ACC112 (cell line): Measurements from ENCODE around the gene SSTR3.

ENCODE experiments used
- H2AFZ ChIP-seq: fragments of 200-600 bp; sonication (generic); one replicate; pipeline ENCODE4 v1.6.0; 2017; ENCODE audit warnings: antibody characterized with exemption, low read length; ENCODE audit not compliant: unreplicated experiment
- H3K27ac ChIP-seq: fragments of 200-600 bp; sonication (generic); 2 replicates; pipeline ENCODE4 v1.5.1; 2014; ENCODE audit warnings: low read depth, mild to moderate bottlenecking, antibody characterized with exemption, low read length, moderate library complexity
- H3K27me3 ChIP-seq: fragments of 200-600 bp; sonication (generic); 2 replicates; pipeline ENCODE4 v1.6.1; 2014; ENCODE audit warnings: mild to moderate bottlenecking, antibody characterized with exemption, low read length, moderate library complexity, mixed read lengths; ENCODE audit not compliant: insufficient read depth
- H3K36me3 ChIP-seq: fragments of 200-600 bp; sonication (generic); 2 replicates; pipeline ENCODE4 v1.6.1; 2016; ENCODE audit warnings: mild to moderate bottlenecking, antibody characterized with exemption, low read length, moderate library complexity, mixed read lengths; ENCODE audit not compliant: insufficient read depth
- H3K4me1 ChIP-seq: fragments of 200-600 bp; sonication (generic); one replicate; pipeline ENCODE4 v1.6.1; 2016; ENCODE audit warnings: low read length, mixed read lengths; ENCODE audit not compliant: insufficient read depth, unreplicated experiment, control insufficient read depth
- H3K4me3 ChIP-seq: fragments of 200-600 bp; sonication (generic); 2 replicates; pipeline ENCODE4 v1.5.1; 2014; ENCODE audit warnings: mild to moderate bottlenecking, low read depth, low read length
- H3K79me2 ChIP-seq: fragments of 200-600 bp; sonication (generic); one replicate; pipeline ENCODE4 v1.6.0; 2016; ENCODE audit warnings: low read length; ENCODE audit not compliant: control insufficient read depth, unreplicated experiment, insufficient read depth

The SSTR3 gene

DNA sequence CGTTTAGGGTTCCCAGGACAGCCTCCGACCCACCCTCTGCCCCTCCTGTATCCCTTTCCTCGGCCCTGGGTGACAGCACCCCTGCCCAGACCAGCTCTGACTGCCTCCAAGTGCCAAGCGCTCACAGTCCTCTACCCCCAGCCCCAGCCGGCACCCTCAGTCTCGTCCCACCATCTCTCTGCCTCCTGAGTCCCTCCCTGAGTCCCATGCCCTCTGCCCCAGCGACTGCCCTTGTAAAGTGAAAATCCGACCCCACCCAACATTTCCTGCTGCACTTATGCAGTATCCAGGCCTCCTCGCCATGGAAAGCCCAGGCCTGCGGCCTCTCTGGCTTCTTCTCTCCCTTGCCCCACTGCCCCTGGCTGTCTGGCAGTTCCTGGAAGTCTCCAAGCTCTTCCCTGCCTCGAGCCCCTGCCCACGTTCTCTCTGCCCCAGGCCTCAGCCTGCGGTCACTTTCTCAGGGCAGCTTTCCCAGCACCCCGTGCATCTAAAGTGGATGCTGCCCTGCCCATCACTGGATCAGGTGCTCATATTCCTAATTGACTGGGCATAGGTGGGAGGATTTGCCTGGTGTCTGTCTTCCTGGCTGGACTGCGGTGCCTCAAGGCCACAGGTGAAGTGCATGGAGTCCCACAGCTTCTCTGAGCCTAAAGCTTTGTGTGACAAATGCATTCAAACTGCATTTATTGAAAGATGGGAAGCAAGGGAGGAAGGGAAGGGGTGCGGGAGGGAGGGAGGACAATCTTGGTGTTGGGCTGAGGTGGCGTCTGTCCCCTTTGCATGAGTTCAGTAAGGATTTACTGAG, 44.9 kb downstream of the SSTR3 start:
- H3K4me3 ChIP-seq = no peak overlapping the region
- no peaks in the 10 kb centered on the region for H3K27me3 ChIP-seq
- H3K79me2 ChIP-seq = no peaks in the 10 kb centered on the region
- H2AFZ ChIP-seq = no peak overlapping the region
- H3K27ac ChIP-seq = no peak overlapping the region
- no peaks in the 10 kb centered on the region for H3K36me3 ChIP-seq
- H3K4me1 ChIP-seq = no peaks in the 10 kb centered on the region

DNA sequence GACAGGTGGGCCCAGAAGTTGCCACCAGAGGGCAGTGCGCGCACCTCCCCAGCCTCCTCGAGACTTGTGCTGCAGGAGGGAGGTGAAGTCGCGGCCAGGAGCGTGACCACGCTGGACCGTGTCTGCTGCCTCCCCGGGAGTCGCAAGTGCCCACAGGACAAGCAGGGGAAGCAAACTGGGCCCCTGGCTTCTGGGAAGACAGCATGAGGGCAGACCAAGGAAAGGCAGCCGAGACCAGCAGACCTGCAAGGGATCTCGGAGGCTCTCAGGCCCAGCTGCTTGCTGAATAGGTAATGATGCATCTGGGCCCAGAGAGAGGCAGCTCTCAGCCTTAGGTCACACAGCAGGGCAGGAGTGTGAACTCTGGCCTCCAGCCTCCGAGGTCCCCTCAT, 45.6 kb downstream of the SSTR3 start:
- no peak overlapping the region for H2AFZ ChIP-seq
- no peak overlapping the region for H3K4me3 ChIP-seq
- H3K27ac ChIP-seq = no peak overlapping the region
- H3K27me3 ChIP-seq = no peaks in the 10 kb centered on the region
- no peaks in the 10 kb centered on the region for H3K4me1 ChIP-seq
- H3K79me2 ChIP-seq = no peaks in the 10 kb centered on the region
- H3K36me3 ChIP-seq = no peaks in the 10 kb centered on the region

DNA sequence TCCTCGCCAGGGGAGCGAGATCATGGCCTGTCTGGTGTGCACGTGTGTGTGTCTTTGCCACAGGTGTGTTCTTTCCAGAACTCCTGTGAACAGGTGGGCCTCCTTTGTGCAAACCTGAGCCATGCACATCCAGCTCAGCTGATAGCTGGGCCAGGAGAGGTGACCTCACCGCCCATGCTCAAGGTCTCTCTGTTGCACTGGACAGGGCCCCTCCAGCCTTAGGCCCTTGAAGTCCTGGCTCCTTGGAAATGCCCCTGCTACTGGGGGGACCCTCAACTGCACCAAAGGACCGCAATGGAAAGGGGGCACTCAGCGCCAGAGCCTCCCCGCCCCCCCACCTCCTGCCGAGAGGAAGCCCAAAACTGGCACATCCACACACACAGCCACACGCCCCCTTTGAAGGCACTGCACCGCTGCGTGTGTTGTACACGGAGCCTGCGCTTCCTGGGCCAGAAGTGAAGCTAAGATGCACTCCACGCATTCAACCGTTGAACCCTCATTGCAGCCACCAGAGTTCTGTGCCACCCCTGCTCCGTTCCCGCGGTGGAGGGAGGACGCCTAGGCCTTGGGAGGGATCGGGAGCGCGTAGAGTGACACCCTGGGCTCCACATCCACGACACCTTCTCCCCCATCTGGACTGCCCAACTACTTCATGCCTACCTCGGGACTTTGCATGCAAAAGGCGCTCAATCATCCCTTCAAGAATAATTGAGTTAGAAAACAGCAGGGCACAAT, 46.2 kb downstream of the SSTR3 start:
- Histone ChIP-seq H2AFZ (no peak overlapping the region), H3K27me3 (no peaks in the 10 kb centered on the region), H3K79me2 (no peaks in the 10 kb centered on the region), H3K4me3 (no peak overlapping the region), H3K27ac (no peak overlapping the region), H3K4me1 (no peaks in the 10 kb centered on the region), H3K36me3 (no peaks in the 10 kb centered on the region)

DNA sequence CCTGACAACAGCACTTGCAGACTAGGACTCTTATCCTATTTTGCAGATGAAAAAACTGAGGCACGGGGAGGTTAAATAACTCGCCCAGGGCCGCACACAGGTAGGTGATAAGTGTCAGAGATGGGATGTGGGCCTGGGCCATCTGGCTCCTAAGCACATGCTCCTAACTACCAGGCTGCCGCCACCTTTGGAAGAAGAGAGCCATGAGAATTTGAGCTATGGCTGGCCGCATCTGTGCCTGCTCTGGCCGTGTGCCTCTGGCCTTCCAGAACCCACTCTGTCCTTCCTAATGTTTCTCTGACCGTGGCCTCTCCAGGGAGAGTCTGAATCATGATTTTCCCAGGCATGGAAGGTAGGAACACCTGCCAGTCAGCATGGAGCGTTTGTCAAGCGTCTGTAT, 47.2 kb downstream of the SSTR3 start:
- H3K79me2 ChIP-seq = no peaks in the 10 kb centered on the region
- no peaks in the 10 kb centered on the region for H3K4me1 ChIP-seq
- H3K36me3 ChIP-seq = no peaks in the 10 kb centered on the region
- no peak overlapping the region for H3K27ac ChIP-seq
- H2AFZ ChIP-seq = no peak overlapping the region
- H3K27me3 ChIP-seq = no peaks in the 10 kb centered on the region
- H3K4me3 ChIP-seq = no peak overlapping the region

DNA sequence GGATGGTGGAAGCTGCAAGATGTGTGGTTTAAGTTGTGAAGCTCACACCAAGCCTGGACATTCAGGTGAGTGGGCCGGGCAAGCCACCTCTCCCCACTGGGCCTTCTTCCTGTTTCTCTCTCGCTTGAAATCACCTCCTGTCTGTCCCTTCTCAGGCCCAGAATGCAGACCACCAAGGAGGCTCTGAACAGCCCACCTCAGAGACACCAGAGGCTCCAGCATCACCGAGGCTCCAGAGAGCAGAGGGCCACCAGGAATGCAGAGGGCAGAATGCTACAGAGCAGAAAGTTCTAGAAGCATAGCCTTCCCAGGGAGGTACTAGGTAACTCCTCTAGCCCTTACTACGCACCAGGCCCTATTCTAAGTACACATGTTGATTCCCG, 47.8 kb downstream of the SSTR3 start:
- no peaks in the 10 kb centered on the region for H3K27me3 ChIP-seq
- H2AFZ ChIP-seq = no peak overlapping the region
- H3K27ac ChIP-seq = no peak overlapping the region
- no peaks in the 10 kb centered on the region for H3K79me2 ChIP-seq
- no peaks in the 10 kb centered on the region for H3K36me3 ChIP-seq
- H3K4me3 ChIP-seq = no peak overlapping the region
- no peaks in the 10 kb centered on the region for H3K4me1 ChIP-seq

DNA sequence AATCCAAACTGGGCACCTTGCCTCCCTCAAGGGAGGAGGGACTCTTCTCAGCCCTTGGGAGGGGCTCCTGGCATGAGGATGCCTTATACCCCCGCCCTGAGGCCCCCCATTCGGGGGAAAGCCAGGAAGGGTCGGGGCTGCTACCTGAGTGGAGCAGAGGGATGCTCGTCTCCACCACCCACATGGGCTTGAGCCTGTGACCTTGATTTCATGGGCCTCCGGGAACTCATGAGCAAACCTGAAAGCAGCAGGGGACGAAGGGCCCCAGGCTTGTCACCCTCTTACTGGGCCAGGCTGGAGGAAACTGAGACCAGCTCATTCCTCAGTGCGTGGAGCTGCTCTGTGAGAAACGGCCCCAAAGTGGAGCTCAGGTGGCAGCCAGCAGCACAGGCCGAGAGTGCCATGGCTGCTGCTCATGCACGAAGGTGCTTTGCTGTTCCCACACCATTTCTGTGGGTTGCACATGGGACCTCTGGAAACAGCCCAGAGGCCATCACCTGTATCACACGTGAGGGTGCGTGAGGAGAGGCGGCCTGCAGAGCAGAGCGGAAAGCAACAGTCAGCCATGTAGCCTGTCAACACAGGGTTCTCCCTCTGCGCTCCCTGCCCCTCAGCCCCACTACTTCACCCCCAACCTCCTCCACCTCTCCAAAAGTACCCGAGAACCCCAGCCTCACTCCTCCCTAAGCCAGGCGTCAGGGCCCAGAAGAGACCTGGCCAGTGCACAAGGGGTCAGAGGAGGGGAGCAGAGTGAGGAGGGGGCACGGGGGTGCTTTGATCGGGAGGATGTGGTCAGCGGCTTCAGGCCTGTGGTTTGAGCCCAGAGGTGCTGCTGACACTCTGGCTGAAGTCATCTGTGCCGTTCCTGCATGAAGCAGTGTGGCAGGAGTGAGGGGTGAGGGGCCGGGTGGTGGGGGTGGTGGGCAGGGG, 48.4 kb downstream of the SSTR3 start:
- no peaks in the 10 kb centered on the region for H3K27me3 ChIP-seq
- H3K27ac ChIP-seq = no peak overlapping the region
- H3K36me3 ChIP-seq = no peaks in the 10 kb centered on the region
- H2AFZ ChIP-seq = no peak overlapping the region
- H3K4me1 ChIP-seq = no peaks in the 10 kb centered on the region
- H3K79me2 ChIP-seq = no peaks in the 10 kb centered on the region
- no peak overlapping the region for H3K4me3 ChIP-seq

DNA sequence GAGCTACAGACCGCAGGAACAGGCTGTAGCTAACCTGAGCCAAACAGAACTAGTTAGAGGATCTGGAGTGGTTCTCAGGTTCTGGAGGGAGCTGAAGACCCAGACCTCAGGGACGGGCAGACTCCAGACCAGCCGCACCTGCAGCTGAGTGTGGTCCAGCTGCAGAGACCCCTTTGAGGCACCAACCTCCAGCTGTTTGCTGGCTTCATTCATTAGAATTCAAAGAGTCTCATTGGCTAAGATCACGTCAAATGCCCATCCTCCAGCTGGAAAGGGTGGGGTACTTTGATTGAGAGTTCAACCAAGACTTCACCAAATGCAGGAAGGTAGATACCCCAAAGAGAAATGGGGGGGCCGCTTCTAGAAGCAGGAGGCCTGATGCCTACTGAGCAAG, 49.2 kb downstream of the SSTR3 start:
- Histone ChIP-seq H3K4me1 (no peaks in the 10 kb centered on the region), H3K4me3 (no peak overlapping the region)

DNA sequence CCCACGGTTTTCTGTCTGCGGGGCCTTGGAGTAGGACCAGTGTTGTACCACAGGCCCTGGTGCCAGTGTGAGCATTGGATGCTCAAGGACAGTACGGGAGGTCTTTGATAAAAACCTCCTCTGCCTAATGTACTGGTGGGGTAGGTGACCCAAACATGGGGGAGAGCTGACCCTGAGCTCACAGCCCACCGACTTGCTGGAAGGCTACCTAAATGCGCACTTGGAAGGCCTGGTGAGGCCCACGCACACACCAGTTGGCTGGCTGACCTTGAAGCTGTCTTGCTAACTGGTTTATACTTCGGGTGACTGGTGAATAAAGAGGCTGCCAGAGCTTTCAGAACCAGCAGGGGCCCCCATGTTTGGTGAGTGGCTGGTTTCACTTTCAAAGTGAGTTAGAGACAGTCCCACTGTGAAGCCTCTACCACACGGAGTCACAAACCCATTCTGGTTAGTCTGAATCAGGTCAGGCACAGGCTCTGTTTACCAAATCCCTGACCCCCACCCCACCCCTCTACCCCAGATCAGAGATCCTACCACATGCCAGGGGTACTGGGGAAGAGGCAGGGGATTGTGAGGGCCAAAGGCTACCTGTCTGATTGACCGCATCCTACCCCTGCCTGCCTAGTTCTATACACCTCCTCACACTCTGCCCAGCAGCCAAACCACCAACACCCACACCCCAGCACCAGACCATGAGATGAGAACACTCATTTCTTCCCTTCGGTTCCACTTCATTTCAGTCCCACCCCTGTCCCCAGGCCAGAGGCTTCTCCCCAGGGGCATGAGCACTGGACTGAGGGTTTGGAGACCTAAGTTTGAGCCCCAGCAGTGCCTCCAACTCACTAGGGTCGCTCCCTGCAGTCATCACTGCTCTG, 49.8 kb downstream of the SSTR3 start:
- H3K27ac ChIP-seq = no peak overlapping the region
- no peaks in the 10 kb centered on the region for H3K4me1 ChIP-seq
- no peak overlapping the region for H2AFZ ChIP-seq

More for the DNA sequence above, 49.2 kb downstream of the SSTR3 start:
- Histone ChIP-seq H2AFZ (no peak overlapping the region), H3K27ac (no peak overlapping the region), H3K27me3 (no peaks in the 10 kb centered on the region), H3K36me3 (no peaks in the 10 kb centered on the region), H3K79me2 (no peaks in the 10 kb centered on the region)

DNA sequence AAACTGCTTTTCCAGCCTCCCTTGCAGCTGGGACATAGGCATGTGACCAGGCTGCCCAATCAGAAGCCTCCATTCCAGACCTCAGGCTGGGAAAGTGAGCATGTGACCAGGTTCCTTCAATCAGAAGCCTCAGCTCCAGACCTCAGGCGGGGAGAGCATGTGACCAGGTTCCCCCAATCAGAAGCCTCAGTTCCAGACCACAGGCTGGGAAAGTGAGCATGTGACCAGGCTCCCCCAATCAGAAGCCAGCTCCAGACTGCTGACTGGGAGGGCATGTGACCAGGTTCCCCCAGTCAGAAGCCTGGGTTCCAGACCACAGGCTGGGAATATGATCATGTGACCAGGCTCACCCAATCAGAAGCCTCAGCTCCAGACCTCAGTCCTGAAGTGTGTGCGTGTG, 50.8 kb downstream of the SSTR3 start:
- no peaks in the 10 kb centered on the region for H3K4me1 ChIP-seq
- no peak overlapping the region for H3K4me3 ChIP-seq
- no peak overlapping the region for H2AFZ ChIP-seq
- H3K27ac ChIP-seq = no peak overlapping the region
- H3K36me3 ChIP-seq = no peaks in the 10 kb centered on the region
- H3K27me3 ChIP-seq = no peaks in the 10 kb centered on the region
- no peaks in the 10 kb centered on the region for H3K79me2 ChIP-seq

More for the DNA sequence above, 49.8 kb downstream of the SSTR3 start:
- Histone ChIP-seq H3K79me2 (no peaks in the 10 kb centered on the region), H3K27me3 (no peaks in the 10 kb centered on the region), H3K36me3 (no peaks in the 10 kb centered on the region), H3K4me3 (no peak overlapping the region)

DNA sequence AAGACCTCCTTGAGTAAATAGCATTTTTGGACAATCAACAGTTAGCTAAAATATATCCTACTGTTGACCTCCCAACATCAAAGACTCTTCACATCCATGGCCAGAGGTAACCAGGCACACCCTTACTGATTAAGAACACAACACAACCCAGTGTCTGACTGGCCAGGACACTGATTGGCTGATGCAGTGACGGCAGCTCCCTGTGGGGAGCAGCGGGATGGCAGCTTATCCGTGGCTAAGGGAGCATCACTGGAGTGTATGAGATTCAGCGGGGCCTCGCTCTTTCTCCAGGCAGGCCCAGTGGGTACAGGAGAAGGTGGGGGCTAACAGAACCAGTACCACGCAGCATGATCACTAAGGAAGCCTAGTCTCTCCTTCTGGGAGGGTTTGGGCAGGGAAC, 52.2 kb downstream of the SSTR3 start:
- no peak overlapping the region for H3K27ac ChIP-seq
- H3K27me3 ChIP-seq = no peaks in the 10 kb centered on the region
- H3K36me3 ChIP-seq = no peaks in the 10 kb centered on the region
- H3K79me2 ChIP-seq = no peaks in the 10 kb centered on the region
- no peaks in the 10 kb centered on the region for H3K4me1 ChIP-seq
- H3K4me3 ChIP-seq = no peak overlapping the region
- H2AFZ ChIP-seq = no peak overlapping the region
